ENCODE measurements around the gene OR5H14.
"Not testable (repeated sequence)": the region's sequence is repeated elsewhere in the genome, so short reads cannot be mapped to it uniquely, and the experiment has no call there.

OR5H14 gene

GRCh38 chr3:98171071-98171470 is 23.8 kb downstream of the OR5H14 start:
- no peak for TF ChIP-seq CTCF (IDR thresholded peaks at IDR 0.05; ENCODE audit: extremely low read depth, missing control alignments)
- no peak for DNase-seq (ENCODE audit: low spot score)

- no peak for DNase-seq (ENCODE audit: low spot score)
- no peak for TF ChIP-seq CTCF (IDR thresholded peaks at IDR 0.05; ENCODE audit: extremely low read depth, missing control alignments)
These were observed 25.3 kb downstream of the OR5H14 start for GRCh38 chr3:98172621-98173020.

GRCh38 chr3:98180319-98180890 is 33.1 kb downstream of the OR5H14 start:
- TF ChIP-seq CTCF (IDR thresholded peaks at IDR 0.05; ENCODE audit: extremely low read depth, missing control alignments) = no peak
- no peak for DNase-seq (ENCODE audit: low spot score)

- no peak for DNase-seq (ENCODE audit: low spot score)
- no peak for TF ChIP-seq CTCF (IDR thresholded peaks at IDR 0.05; ENCODE audit: extremely low read depth, missing control alignments)
These were observed 34.9 kb downstream of the OR5H14 start for GRCh38 chr3:98182196-98182595.

- peak; percentile 2 for DNase-seq (ENCODE audit: low spot score)
- TF ChIP-seq CTCF (IDR thresholded peaks at IDR 0.05; ENCODE audit: extremely low read depth, missing control alignments) = no peak
These were observed 37.9 kb downstream of the OR5H14 start for GRCh38 chr3:98185180-98185579.

- peak; percentile 43 for TF ChIP-seq CTCF (IDR thresholded peaks at IDR 0.05; ENCODE audit: extremely low read depth, missing control alignments)
- peak; percentile 29 for DNase-seq (ENCODE audit: low spot score)
These were observed 41.3 kb downstream of the OR5H14 start for GRCh38 chr3:98188545-98188944.

- not testable (repeated sequence) for DNase-seq (ENCODE audit: low spot score)
These were observed 43.6 kb downstream of the OR5H14 start for GRCh38 chr3:98190911-98191310.

GRCh38 chr3:98196293-98196692 is 49.0 kb downstream of the OR5H14 start:
- DNase-seq (ENCODE audit: low spot score) = not testable (repeated sequence)
